HG03103 (cell line): ENCODE data around the gene ENTREP1.
"Not testable (repeated sequence)": the region's sequence is repeated elsewhere in the genome, so short reads cannot be mapped to it uniquely, and the experiment has no call there.

ENCODE experiments used
- ATAC-seq: cut with Tn5 transposase; IDR thresholded peaks from one replicate; pipeline ENCODE4 v1.9.1; 2021; ENCODE audit warnings: low read depth; ENCODE audit not compliant: unreplicated experiment

ENTREP1 gene

DNA sequence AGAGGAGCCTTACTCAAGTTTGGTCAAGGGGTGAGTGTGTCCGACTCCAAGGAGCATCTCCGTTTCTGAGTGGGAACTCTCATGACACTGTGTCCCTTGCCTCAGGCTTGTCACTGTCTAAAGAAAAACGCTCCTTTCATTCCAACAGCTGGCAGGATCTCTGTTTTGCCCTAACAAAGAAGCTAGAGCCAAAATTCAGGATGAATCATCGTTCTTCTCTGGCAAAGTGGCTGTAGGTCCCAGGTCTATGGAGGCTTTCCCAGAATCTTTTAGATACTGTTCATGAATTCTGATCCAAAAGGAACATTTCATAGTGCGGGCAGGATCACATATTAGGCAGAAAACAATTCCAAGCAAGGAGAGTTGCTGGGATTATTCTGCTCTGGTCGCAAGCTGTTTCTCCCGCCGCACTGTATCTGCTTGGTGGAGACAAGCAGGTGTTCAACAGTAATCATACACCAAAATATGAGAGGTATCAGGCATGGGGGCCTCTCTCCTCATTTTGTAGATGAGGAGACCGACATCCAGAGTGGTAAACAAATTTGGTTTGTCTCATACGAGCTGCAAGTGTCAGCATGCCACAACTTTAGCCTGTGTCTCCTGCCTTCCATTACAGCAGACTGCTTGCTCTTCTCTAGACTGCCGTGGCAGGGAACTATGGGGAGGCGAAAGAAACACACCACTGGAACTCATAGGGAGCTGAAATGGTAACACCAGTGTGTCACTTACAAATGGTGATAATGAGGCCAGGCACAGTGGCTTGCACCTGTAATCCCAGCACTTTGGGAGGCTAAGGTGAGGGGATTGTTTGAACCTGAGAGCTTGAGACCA, 72.6 kb downstream of the ENTREP1 start:
- no peak for ATAC-seq

DNA sequence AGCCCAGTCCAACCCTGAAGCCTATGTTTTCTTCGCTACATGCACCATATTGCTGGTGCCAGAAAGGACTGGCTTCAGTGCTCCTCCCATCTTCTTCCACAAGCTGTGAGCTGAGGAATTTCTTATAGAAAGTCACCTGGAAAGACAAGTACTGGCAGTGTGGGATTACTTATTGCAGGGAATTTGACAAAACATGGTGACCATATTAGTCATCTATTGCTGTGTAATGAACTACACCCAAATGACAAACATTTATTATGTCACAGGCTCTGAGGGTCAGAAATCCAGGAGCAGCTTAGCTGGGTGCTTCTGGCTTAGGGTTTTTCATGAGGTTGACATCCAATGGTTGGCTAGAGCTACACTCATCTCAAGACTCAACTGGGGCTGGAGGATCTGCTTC, 75.5 kb downstream of the ENTREP1 start:
- no peak for ATAC-seq

DNA sequence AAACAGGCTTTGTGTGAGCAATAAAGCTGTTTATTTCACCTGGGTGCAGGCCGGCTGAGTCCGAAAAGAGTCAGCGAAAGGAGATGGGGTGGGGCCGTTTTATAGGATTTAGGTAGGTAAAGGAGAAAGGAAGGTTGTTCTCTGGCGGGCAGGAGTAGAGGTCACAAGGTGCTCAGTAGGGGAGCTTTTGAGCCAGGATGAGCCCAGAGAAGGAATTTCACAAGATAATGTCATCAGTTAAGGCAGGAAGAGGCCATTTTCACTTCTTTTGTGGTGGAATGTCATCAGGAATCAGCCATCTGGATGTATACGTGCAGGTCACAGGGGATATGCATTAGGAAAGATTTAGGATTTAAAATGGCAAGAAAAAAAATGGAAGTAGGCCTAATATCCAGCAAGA, 84.9 kb downstream of the ENTREP1 start:
- not testable (repeated sequence) for ATAC-seq

DNA sequence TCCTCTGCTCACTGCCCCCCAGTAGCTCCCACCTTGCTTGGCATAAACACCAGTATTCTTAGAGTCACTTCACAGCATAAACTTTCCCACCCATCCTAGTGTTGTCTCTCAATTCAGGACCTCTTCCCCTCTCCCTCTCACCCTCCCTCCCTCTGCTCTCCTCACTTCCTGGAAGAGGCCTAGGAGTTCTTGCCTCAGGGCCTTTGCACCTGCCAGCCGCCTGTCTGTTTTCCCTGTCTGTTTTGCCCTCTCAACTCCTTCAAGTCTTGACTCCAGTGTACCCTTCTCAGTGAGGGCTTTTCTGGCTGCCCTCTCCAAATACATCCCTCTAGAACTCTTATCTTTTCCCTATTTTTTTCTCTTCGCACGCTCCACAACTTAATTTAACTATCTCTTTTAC, 86.2 kb downstream of the ENTREP1 start:
- no peak for ATAC-seq

DNA sequence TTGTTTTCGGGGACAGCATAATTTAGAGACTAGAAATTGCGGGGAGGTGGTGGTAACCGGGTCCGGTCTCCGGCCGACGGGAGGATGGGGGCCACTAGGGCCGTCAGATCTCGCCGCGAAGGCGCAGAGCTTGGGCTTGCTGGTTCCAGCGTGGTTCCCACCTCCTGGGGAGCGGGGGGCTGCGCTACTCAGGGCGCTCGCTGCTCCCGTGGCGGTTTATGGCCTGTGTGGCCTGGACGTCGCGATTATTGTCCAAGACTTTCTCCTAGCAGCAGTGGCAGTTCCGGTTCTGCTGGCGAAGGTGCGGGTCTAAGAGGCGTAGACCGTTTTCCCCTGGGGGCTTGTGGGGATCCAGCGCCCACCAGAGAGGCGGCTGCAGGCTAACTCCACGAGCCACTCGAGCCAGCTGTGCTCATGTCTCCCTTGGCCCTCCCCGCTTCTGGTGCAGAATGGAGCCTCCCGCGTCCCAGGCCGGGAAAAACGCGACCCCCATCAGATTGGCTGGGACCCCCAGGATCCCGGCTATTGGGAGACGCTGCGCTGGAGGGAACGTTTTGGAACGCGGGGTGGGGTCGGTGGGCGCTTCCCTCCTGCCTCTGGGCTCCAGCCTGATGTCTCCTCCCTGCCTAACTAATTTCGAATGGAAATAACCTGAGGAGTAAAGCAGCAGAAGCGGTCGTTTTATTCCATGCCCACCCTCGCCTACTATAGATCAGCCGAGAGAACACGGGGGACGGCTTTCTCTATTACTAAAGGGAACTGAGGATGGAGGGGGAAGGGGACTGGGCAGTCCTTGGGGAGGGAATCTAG, 87.1 kb downstream of the ENTREP1 start:
- no peak for ATAC-seq

GRCh38 chr9:69412741-69413150, 87.7 kb downstream of the ENTREP1 start:
- ATAC-seq, result no peak

- no peak for ATAC-seq
Observed at GRCh38 chr9:69420611-69421270, 95.7 kb downstream of the ENTREP1 start.

DNA sequence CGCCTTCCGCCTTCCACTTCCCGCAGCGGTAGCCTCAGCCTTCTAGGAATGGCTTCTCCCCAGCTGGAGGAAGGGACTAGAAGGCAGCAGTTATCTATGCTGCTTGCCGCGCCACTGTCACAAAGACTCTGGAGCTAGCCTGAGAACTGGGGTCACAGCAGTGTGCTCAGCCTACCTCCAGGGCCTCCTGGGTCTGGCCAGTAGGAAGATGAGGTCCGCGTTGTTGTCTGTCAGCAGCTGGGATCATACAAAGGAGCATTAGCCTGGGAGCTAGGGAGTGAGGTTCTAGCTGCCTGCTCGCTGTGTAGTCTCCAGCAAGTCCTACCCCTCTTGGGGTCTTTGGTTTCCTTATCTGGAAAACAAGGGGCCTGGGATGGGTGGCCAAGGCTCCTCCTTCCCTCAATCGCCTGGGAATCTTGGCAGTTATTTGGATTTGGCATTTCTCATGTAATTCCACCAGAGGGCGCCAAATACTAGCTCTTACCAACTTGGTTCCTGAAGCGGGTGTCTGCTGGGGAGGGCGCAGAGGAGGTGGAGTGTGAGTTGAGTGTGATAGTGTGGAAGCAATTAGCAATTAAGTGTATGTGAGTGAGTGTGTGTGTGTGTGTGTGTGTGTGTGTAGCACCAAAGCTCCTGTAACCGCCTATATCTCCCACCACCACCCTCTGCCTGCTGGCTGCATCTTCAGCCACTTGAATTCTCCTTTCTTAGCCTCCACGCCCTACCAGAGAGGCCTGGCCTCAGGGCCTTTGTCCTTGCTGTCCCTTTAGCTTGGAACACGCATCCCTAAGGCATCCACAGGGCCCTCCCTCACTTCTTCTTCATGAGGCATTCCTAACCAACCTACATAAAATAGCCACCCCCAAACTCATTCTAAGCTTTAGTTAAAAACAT, 97.1 kb downstream of the ENTREP1 start:
- no peak for ATAC-seq

GRCh38 chr9:69425136-69425801, 100.3 kb downstream of the ENTREP1 start:
- ATAC-seq, result no peak

GRCh38 chr9:69427286-69427685, 102.3 kb downstream of the ENTREP1 start:
- ATAC-seq, result no peak

DNA sequence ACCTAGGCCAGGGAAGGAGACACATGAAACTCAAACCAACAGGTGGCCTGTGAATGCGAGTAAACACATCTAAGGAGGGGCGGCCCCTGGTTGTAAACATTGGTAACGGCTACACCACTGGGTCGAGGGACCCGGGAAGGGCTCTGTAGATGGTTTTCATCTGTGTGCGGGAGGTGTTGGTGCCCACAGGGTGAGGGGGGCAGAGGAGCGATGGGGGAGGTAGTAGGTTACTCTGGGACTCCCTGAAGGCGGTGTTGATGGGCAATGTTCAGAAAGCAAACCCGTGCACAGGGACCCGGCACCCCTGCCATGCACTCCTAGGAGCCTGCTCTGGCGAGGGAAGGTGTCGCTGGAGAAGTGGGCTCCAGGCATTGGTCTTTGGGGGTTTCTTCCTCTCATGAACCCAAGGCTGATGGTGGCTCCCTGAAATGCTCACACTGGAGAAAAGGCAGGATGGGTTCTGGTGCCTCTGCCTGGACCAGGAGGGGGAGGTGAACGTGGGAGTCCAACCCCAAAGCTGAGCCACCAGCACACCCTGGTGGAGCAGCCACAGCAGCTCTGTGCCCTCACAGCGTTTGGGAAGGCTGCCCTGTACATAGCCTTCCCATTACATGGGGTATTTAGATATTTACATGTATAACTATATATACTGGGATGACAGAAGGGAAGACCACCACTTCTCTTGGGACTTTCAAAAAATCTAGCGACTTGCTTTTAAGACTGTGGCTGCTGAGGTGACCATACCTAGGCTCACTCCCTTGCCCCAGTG, 103.2 kb downstream of the ENTREP1 start:
- no peak for ATAC-seq

- ATAC-seq, result no peak
Observed at GRCh38 chr9:69429281-69429680, 104.3 kb downstream of the ENTREP1 start.

GRCh38 chr9:69430206-69430605, 105.2 kb downstream of the ENTREP1 start:
- no peak for ATAC-seq

- ATAC-seq, result no peak
Observed at GRCh38 chr9:69431203-69431602, 106.2 kb downstream of the ENTREP1 start.

GRCh38 chr9:69431777-69432176, 106.8 kb downstream of the ENTREP1 start:
- ATAC-seq, result no peak

DNA sequence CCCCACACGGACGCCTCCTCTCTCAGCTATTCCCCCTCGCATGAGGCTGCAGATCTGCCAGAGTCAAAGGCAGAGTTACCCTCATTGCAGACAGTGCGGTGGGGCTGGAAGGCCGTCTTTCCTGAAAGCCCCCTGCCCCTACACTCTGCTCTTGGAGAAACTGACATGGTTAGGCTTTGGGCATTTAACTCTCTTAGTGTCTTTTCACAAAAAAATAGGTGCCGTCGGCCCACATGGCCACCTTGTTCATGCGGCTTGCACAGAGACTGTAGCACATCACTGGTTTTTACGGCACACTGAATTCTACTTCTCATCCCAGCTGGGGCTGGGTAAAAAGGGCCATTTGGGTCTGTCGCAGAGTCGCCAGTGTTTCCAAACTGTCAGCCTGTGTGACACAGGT, 107.6 kb downstream of the ENTREP1 start:
- no peak for ATAC-seq

GRCh38 chr9:69433392-69433791, 108.4 kb downstream of the ENTREP1 start:
- no peak for ATAC-seq

DNA sequence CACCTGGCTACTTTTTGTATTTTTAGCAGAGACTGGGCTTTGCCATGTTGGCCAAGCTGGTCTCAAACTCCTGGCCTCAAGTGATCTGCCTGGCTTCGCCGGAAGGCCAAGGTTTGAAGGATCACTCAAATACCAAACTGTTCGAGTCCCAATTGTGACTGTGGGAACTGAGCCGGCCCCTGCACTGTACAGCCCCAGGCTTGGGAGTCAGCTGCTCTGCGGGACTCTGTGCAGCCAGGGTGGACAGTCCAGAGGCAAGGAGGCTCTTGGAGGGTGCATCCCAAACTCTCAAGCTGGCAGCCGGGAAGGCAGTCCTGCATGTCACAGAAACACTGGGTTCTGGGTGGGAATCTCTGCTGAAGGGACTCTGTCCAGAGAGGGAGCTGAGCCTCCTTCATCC, 109.0 kb downstream of the ENTREP1 start:
- ATAC-seq, result no peak

GRCh38 chr9:69439654-69440053, 114.6 kb downstream of the ENTREP1 start:
- not testable (repeated sequence) for ATAC-seq
